GM12878 (cell line): ENCODE data around the gene RARB. TPM values are rescaled to one million over a fixed set of nuclear protein-coding genes. Genes with fewer than 3 reads are reported as not detected.

ENCODE experiments used
- ATAC-seq: fragments of 200-7000 bp; cut with Tn5 transposase; 3 replicates; pipeline ENCODE4 v1.9.1; 2020; ENCODE audit warnings: mild to moderate bottlenecking, moderate library complexity
- BruUV-seq: library from RNA; stranded (reverse); fragments of 400-500 nt; replicated peaks from 2 replicates; lab custom pipeline; 2021; lab: Mats Ljungman, UMichigan
- CTCF ChIA-PET: fragments of 300-600 bp; sonication (Branson Sonifier 250); formaldehyde crosslinking; extraction: SDS; loops from one replicate; lab custom pipeline; 2021; ENCODE audit warnings: inconsistent platforms; lab: Yijun Ruan, JAX
- POLR2A ChIA-PET: fragments of 350-600 bp; formaldehyde crosslinking; extraction: SDS; loops from one replicate; lab custom pipeline; 2021; ENCODE audit warnings: inconsistent platforms; lab: Charles Lee
- RAD21 ChIA-PET: fragments of 300-600 bp; sonication (Branson Sonifier 250); formaldehyde crosslinking; loops from one replicate; lab custom pipeline; 2023; ENCODE audit warnings: antibody characterized with exemption; ENCODE audit not compliant: unreplicated experiment; lab: Charles Lee
- SMC1A ChIA-PET: fragments of 300-600 bp; sonication (Branson Sonifier 250); formaldehyde crosslinking; loops from one replicate; lab custom pipeline; 2023; ENCODE audit not compliant: unreplicated experiment, uncharacterized antibody; lab: Charles Lee
- DNase-seq: peaks from one replicate; pipeline ENCODE4 v3.0.0-alpha.2; 2011; ENCODE audit warnings: low read depth, low spot score
- FAIRE-seq: peaks from 3 replicates; lab custom pipeline; 2011; peaks lifted over from hg19 to GRCh38; lab: Jason Lieb, UNC
- H2AFZ ChIP-seq: 2 replicates; pipeline ENCODE4 v1.6.0; 2011; ENCODE audit warnings: low read depth, low read length, control low read depth; ENCODE audit not compliant: control insufficient read depth
- H3K27ac ChIP-seq: 2 replicates; pipeline ENCODE4 v1.5.1; 2011; ENCODE audit warnings: control low read depth; ENCODE audit not compliant: control insufficient read depth, insufficient read depth
- H3K27me3 ChIP-seq, 2 experiments: replicated peaks in 1 of 2; 2 replicates each; pipeline versions ENCODE4 v1.6.0 to v1.6.1; 2011; ENCODE audit warnings: low read length in 1 of 2; ENCODE audit not compliant: control insufficient read depth in 2 of 2, insufficient read depth in 2 of 2
- H3K36me3 ChIP-seq, 2 experiments: 2 replicates each; pipeline ENCODE4 v1.5.1; 2011; ENCODE audit warnings: low read length in 1 of 2; ENCODE audit not compliant: control insufficient read depth in 2 of 2, insufficient read depth in 2 of 2
- H3K4me1 ChIP-seq: 2 replicates; pipeline ENCODE4 v1.6.1; 2011; ENCODE audit warnings: mild to moderate bottlenecking, low read length, moderate library complexity, mixed read lengths; ENCODE audit not compliant: control insufficient read depth, insufficient read depth
- H3K4me2 ChIP-seq: 2 replicates; pipeline ENCODE4 v1.6.0; 2011; ENCODE audit warnings: control low read depth; ENCODE audit not compliant: control insufficient read depth, insufficient read depth
- H3K4me3 ChIP-seq: fragments of 200-600 bp; sonication (generic); 2 replicates; pipeline ENCODE4 v1.5.1; 2016
- H3K79me2 ChIP-seq: 2 replicates; pipeline ENCODE4 v1.6.0; 2011; ENCODE audit warnings: low read length; ENCODE audit not compliant: control insufficient read depth, insufficient read depth
- H3K9ac ChIP-seq: 2 replicates; pipeline ENCODE4 v1.8.0; 2011; ENCODE audit warnings: low read length, control low read depth, mixed read lengths; ENCODE audit not compliant: control insufficient read depth, insufficient read depth
- H3K9me3 ChIP-seq: replicated peaks from 3 replicates; pipeline ENCODE4 v1.5.1; 2011; ENCODE audit warnings: mild to moderate bottlenecking, low read length; ENCODE audit not compliant: control insufficient read depth, insufficient read depth
- H4K20me1 ChIP-seq: 2 replicates; pipeline ENCODE4 v1.6.0; 2011; ENCODE audit not compliant: control insufficient read depth, insufficient read depth
- EED ChIP-seq: sonication (generic); IDR thresholded peaks from 2 replicates; pipeline ENCODE4 v1.6.1; 2016; ENCODE audit warnings: antibody characterized with exemption, low read depth
- EGR1 ChIP-seq, 2 experiments: IDR thresholded peaks; 1 replicate in 1 of 2; 2 replicates in 1 of 2; pipeline ENCODE4 v1.6.1; 2011 to 2012; ENCODE audit warnings: low read depth in 2 of 2, low read length in 2 of 2, borderline replicate concordance in 1 of 2, mild to moderate bottlenecking in 1 of 2, moderate library complexity in 1 of 2
- EP300 ChIP-seq, 2 experiments: fragments of 150-350 bp in 1 of 2; IDR thresholded peaks; 2 replicates each; pipeline ENCODE4 v1.6.1; 2011 to 2012; ENCODE audit warnings: low read depth in 2 of 2, low read length in 2 of 2, borderline replicate concordance in 1 of 2, improper control_type of control experiment in 1 of 2, inconsistent platforms in 1 of 2; ENCODE audit not compliant: control insufficient read depth in 1 of 2
- KDM1A ChIP-seq: fragments of 200-600 bp; sonication (generic); IDR thresholded peaks from 2 replicates; pipeline ENCODE4 v1.6.1; 2016; ENCODE audit warnings: borderline replicate concordance
- KLF5 ChIP-seq: fragments of 450-650 bp; IDR thresholded peaks from 2 replicates; pipeline ENCODE4 v1.6.1; 2014; ENCODE audit warnings: mild to moderate bottlenecking; ENCODE audit not compliant: partially characterized antibody
- PAX5 ChIP-seq: IDR thresholded peaks from 2 replicates; pipeline ENCODE4 v1.6.1; 2011; ENCODE audit warnings: low read depth, low read length, borderline replicate concordance
- PAX8 ChIP-seq: fragments of 450-650 bp; IDR thresholded peaks from 2 replicates; pipeline ENCODE4 v1.6.1; 2017; ENCODE audit warnings: mild to moderate bottlenecking, moderate library complexity
- RUNX3 ChIP-seq: IDR thresholded peaks from 2 replicates; pipeline ENCODE4 v1.6.1; 2012; ENCODE audit warnings: low read length, inconsistent platforms
- WRNIP1 ChIP-seq: IDR thresholded peaks from 2 replicates; pipeline ENCODE4 v1.6.1; 2011; ENCODE audit warnings: low read depth, low read length, improper control_type of control experiment, borderline replicate concordance
- ZBTB4 ChIP-seq: fragments of 450-650 bp; formaldehyde crosslinking; IDR thresholded peaks from 2 replicates; pipeline ENCODE4 v1.4.0; 2022; ENCODE audit warnings: mild to moderate bottlenecking, moderate library complexity
- WGBS: methylation state at CpG from one replicate; pipeline ENCODE4 v1.1.6; 2016; ENCODE audit warnings: low lambda C conversion rate; ENCODE audit not compliant: insufficient replicate concordance, insufficient coverage; ENCODE audit errors: missing lambda C conversion rate; 5-methylcytosine and 5-hydroxymethylcytosine counted together
- in situ Hi-C: fragments of 300-500 bp; cut with MboI; formaldehyde crosslinking; loops from 9 replicates; pipeline ENCODE4 v1.14.3; 2018; ENCODE audit warnings: mixed read lengths
- intact Hi-C: fragments of 100-400 bp; cut with micrococcal nuclease; formaldehyde crosslinking; loops from one replicate; pipeline ENCODE4 v1.14.2; 2022; ENCODE audit not compliant: unreplicated experiment
- polyA plus RNA-seq, 11 experiments: library from polyadenylated mRNA; depleted of rRNA in 4 of 11; unstranded in 6 of 11; stranded (reverse) in 5 of 11; fragments of >200 nt; fragmentation: Nextera tagmentation in 4 of 11; fragmentation: Illumina TruSeq in 1 of 11; extraction: Ambion mirVana in 4 of 11; extraction: Trizol in 1 of 11; gene quantifications; 1 replicate in 1 of 11; 2 replicates in 10 of 11; pipeline versions ENCODE4 v1.2.1 to v1.2.3, GENCODE V29; 2011 to 2016; ENCODE audit warnings: inconsistent platforms in 2 of 11, missing spikeins in 2 of 11, low read depth in 1 of 11
- total RNA-seq, 4 experiments: library from RNA; depleted of rRNA in 3 of 4; stranded (reverse); fragments of >200 nt in 3 of 4; fragmentation: Illumina TruSeq in 1 of 4; extraction: Trizol in 1 of 4; gene quantifications; 2 replicates each; pipeline versions ENCODE4 v1.2.1 to v1.2.3, GENCODE V29; 2013 to 2021
- TF ChIP-seq, protein P1 (sequence below): fragments of 450-650 bp; IDR thresholded peaks from 2 replicates; pipeline ENCODE4 v1.6.1; 2017; ENCODE audit warnings: low read depth, mild to moderate bottlenecking, moderate library complexity

The RARB gene
- total and polyA plus RNA-seq, 10 of the 15 experiments (the other 5 are each of a cell fraction or from before 2014, with no cell fraction given): 0.05 to 0.06 TPM; not detected in 8

GRCh38 chr3:25556447-25556846 is 128.4 kb downstream of the RARB start:
- RAD21 ChIA-PET: no interaction called here
- H2AFZ ChIP-seq: no peak overlapping the region
- no peaks in the 10 kb centered on the region for H3K36me3 ChIP-seq
- ATAC-seq: no peak
- no peaks in the 10 kb centered on the region for H3K4me1 ChIP-seq
- no TSS peak for BruUV-seq
- no peak for DNase-seq
- TF ChIP-seq PAX8 (no peak), WRNIP1 (no peak), PAX5 (no peak), EED (no peak), EP300 (IDR thresholded peaks at IDR 0.05; ENCODE audit: borderline replicate concordance in 1 of 2, control insufficient read depth in 1 of 2, low read depth in 2 of 2, low read length in 2 of 2) (no peak), RUNX3 (no peak), EGR1 (IDR thresholded peaks at IDR 0.05; ENCODE audit: borderline replicate concordance in 1 of 2, low read depth in 2 of 2, low read length in 2 of 2) (no peak), KDM1A (no peak), ZBTB4 (CRISPR knock-in tag) (no peak), KLF5 (no peak)
- TF ChIP-seq, protein P1, sequence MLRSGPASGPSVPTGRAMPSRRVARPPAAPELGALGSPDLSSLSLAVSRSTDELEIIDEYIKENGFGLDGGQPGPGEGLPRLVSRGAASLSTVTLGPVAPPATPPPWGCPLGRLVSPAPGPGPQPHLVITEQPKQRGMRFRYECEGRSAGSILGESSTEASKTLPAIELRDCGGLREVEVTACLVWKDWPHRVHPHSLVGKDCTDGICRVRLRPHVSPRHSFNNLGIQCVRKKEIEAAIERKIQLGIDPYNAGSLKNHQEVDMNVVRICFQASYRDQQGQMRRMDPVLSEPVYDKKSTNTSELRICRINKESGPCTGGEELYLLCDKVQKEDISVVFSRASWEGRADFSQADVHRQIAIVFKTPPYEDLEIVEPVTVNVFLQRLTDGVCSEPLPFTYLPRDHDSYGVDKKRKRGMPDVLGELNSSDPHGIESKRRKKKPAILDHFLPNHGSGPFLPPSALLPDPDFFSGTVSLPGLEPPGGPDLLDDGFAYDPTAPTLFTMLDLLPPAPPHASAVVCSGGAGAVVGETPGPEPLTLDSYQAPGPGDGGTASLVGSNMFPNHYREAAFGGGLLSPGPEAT: no peak
- no peak for FAIRE-seq
- H4K20me1 ChIP-seq: no peaks in the 10 kb centered on the region
- no peaks in the 10 kb centered on the region for H3K79me2 ChIP-seq
- in situ Hi-C loops (no loop called here), intact Hi-C loops (no loop called here)
- 0% methylated on average over 1 of the region's 1 CpG for WGBS
- H3K9ac ChIP-seq: no peak overlapping the region
- no peak overlapping the region for H3K4me2 ChIP-seq
- H3K27me3 ChIP-seq: no peaks in the 10 kb centered on the region
- SMC1A ChIA-PET: interaction anchor here (0.5 to 1.4 kb wide), 2 partner anchors 10 to 306 kb away, joined by 4 read pairs; no protein-coding TSS in a partner anchor
- CTCF ChIA-PET: no interaction called here
- no peaks in the 10 kb centered on the region for H3K9me3 ChIP-seq
- H3K27ac ChIP-seq: no peak overlapping the region
- H3K4me3 ChIP-seq: no peak overlapping the region
- POLR2A ChIA-PET: no interaction called here
